Stimulated activated CD8-positive, alpha-beta memory T cell treated with anti-CD3 and anti-CD28 coated beads, Interleukin-7, amount 100 ng/mL, for 1 hour (primary cell): Measurements from ENCODE around the gene RNPEPL1.
"Not testable (repeated sequence)": the region's sequence is repeated elsewhere in the genome, so short reads cannot be mapped to it uniquely, and the experiment has no call there.

Experiments used
- DNase-seq, 2 donors: peaks; one replicate each; pipeline ENCODE4 v3.0.0-alpha.2; 2020; ENCODE audit warnings: low read depth in 2 of 2

Gene RNPEPL1, protein sequence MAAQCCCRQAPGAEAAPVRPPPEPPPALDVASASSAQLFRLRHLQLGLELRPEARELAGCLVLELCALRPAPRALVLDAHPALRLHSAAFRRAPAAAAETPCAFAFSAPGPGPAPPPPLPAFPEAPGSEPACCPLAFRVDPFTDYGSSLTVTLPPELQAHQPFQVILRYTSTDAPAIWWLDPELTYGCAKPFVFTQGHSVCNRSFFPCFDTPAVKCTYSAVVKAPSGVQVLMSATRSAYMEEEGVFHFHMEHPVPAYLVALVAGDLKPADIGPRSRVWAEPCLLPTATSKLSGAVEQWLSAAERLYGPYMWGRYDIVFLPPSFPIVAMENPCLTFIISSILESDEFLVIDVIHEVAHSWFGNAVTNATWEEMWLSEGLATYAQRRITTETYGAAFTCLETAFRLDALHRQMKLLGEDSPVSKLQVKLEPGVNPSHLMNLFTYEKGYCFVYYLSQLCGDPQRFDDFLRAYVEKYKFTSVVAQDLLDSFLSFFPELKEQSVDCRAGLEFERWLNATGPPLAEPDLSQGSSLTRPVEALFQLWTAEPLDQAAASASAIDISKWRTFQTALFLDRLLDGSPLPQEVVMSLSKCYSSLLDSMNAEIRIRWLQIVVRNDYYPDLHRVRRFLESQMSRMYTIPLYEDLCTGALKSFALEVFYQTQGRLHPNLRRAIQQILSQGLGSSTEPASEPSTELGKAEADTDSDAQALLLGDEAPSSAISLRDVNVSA

DNA sequence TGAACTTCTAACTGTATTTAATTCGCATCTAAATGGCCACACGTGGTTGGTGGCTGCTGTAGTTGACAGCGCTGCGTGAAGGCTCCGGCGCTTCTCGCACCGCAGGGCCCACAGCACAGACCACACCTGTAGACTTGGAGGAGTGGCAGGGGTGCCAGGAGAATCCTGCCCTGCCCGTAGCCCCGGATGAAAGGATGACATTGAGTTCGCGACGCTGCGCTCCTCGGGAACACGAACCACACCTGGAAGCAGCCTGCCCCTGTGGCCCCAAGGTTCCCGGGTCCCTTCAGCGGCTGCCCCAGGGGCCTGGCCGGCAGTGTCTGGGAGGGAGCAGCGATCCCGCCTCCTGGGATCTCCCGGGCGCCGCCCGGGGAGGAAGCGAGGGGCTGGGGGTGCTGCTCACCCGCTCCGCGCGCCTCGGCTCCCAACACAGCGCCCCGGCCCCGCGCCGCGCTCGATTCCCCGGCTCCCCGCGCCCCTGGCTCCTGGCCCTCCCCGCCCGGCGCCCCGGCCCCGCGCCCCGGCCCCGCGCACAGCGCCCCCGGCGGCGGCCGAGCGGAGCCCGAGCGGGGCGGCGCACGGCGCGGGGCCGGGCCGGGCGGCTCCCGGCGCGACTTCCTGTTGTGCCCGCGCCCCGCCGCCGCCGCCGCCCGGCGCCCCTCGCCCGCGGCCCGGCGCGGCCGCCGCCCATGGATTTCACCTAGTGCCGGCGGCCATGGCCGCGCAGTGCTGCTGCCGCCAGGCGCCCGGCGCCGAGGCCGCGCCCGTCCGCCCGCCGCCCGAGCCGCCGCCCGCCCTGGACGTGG is at the start of gene RNPEPL1:
TSS of gene RNPEPL1 (plus strand) at position 613 of the 806 bp plus-strand sequence. CDS start at position 716, 103 bp downstream.
- DNase-seq = no peak

DNA sequence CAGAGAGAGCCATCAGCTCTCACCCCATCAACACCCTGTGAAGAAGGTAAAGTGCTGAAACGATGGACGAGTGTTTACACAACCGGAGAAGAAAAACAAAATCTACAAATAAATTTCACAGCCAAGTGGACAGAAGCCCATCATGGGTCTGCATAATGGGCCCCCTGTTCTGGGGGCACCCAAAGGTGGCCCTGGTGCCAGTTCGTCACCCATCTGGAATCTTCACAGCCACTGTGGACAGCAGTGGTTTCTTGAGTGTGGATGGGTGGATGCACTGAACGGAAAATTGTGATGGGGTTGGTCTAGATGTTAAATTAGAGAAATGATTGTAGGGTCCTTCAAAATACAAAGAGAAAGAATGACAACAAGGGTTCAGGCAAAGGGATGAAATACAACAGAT is 49.3 kb upstream of the RNPEPL1 start:
- no peak for DNase-seq

DNA sequence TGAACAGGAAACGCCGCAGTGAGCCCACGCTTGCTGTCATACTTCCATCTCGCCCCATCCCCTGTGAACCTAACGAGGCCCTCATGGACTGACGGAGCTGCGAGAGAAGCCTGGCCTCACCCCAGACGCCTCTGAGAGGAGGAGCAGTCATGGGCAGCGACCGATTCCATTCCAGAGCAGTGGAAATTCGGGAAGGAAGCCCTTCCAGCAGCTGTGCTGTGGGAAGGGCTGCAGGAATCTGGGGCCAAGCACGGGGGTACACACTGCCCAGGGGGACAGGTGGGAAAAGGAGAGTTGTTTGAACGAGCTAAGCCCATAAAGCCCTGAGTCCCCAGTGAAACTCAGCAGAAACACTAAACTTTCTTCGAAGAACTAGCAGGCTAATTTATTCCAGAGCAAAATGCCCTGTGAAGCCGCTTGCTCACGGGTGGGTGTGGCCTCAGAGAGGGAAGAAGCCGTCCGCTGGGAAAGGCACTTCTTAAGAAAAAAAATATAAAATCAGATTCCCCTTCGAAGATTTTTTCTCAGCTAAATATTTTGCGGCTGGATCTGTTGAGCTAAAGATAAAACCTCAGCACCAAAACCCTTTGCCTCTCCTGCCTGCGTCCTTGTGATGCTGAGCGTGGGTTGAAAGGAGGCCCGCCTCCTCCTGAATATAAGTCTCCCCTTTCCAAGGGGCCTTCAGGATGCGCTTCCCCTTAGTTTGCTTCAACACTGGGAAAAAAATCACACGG is 48.7 kb upstream of the RNPEPL1 start:
- DNase-seq = no peak

DNA sequence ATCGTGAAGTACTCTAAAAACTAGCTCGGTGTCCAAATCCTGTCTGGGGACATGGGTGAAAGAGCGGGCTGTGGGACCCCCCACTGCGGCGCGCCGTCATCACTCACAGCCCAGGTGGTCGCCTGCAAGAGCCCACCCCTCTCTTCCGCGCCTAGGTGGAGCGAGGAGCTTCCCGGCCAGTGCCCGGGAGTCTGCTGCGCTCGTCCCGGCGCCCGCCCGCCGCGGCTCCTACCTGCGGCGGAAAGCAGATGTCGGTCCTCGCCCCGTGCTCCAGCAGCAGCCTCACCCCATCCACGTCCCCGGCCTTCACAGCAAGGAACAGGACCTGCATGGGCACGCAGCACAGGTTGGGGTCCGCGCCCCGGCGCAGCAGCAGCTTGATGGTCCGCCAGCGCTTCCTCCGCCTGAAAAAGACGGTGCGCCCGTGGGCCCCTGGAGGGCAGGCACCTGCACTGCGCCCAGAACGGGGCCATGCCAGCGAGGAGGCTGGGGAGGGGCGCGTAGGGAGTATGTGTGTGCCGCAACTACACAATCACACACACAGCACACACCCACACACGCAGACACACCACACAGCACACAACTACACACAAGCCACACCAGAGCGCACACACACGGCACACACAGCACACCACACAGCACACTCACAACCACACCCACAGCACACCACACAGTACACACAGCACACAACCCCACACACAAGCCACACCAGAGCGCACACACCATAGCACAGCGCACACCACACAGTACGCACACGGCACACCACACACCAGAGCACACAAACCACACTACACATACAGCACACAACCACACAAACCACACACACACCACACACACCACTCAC is 47.9 kb upstream of the RNPEPL1 start:
- DNase-seq = no peak

GRCh38 chr2:240520974-240521350 is 47.3 kb upstream of the RNPEPL1 start:
- no peak for DNase-seq

GRCh38 chr2:240521885-240522284 is 46.4 kb upstream of the RNPEPL1 start:
- DNase-seq = not testable (repeated sequence)

- no peak for DNase-seq
These were observed 45.9 kb upstream of the RNPEPL1 start for GRCh38 chr2:240522406-240522805.

GRCh38 chr2:240523451-240524281 is 44.6 kb upstream of the RNPEPL1 start:
- DNase-seq = no peak

DNA sequence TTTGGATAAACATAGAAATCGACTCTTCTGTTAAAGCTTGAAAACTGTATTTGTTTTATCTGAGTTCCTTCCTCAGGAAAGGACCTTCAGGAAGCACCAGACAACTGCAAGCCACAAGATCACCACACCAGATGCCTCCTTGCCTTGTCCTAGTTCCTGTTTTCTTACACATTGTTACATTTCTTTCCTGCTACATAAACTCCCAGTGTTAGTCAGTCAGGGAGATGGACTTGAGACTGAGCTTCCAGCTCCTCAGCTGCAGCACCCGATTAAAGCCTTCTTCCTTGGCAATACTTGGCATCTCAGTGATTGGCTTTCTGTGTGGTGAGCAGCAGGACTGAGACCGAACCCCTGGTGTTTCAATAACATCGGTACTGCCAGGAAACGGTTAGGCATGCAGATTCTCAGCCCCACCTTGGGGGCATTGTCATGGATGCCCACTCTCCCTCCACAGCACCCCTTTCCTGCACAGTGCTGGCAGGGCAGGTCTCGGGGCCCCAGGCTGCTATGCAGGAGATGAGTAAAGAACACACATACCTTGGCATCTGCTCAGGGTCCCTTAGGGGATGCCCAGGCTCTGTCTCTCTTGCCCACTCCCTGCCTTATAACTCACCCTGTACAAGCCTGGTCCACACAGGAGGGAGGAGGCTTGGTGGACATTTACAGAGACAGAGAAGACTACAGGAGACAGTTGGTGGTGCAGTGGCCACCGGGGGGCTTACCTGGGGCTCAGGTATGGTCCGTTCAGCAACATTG is 43.1 kb upstream of the RNPEPL1 start:
- no peak for DNase-seq

GRCh38 chr2:240525802-240526201 is 42.5 kb upstream of the RNPEPL1 start:
- DNase-seq = no peak

- no peak for DNase-seq
These were observed 41.8 kb upstream of the RNPEPL1 start for GRCh38 chr2:240526521-240526920.

DNA sequence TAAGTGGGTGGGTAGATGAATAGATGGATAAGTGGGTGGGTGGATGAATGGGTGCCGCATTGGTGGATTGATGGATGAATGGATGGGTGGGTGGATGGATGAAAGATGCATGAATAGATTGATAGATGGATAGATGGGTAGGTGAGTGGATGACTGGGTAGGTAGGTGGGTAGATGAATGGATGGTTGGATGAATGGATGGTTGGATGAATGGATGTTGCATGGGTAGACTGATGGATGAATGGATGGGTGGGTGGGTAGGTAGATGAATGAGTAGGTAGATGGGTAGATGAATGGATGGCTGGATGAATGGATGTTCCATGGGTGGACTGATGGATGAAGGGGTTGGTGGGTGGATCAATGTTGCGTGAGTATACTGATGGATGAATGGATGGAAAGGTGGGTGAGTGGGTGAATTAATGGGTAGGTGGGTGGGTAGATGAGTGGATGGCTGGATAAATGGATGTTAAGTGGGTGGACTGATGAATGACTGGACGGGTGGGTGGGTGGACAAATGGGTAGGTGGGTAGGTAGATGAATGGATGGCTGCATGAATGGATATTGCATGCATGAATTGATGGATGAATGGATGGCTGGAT is 41.0 kb upstream of the RNPEPL1 start:
- no peak for DNase-seq

- no peak for DNase-seq
These were observed 39.8 kb upstream of the RNPEPL1 start for GRCh38 chr2:240528406-240529040.

DNA sequence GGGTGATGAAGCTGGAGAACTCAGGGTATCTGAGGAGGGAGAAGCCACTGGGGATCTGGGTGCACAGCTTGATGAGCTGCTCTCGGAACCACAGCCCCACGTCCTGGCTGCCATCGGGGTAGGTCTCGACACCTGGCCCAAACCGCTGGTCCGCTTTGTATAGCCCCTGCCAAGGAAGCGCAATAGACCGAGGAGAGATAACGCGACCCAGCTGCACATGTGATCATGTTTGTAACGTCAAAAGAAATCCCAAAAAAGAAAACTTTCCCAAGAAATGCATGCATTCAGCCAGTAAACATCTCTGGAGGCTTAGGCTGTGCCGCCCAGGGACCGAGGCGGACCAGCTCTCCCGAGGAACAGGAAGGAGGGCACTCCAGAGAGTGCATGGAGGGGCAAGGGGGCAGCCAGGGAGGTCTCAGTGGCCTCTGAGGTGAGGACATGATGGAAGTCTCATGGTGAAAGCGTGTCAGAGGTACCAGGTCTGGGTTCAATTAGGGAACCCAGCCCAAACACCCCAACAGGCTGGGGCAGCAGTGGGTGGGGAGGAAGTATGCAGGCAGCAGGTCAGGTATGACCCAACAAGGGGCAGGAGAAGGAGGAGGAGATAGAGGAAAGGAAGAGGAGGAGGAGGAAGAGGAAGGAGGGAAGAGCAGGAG is 38.8 kb upstream of the RNPEPL1 start:
- DNase-seq = no peak

DNA sequence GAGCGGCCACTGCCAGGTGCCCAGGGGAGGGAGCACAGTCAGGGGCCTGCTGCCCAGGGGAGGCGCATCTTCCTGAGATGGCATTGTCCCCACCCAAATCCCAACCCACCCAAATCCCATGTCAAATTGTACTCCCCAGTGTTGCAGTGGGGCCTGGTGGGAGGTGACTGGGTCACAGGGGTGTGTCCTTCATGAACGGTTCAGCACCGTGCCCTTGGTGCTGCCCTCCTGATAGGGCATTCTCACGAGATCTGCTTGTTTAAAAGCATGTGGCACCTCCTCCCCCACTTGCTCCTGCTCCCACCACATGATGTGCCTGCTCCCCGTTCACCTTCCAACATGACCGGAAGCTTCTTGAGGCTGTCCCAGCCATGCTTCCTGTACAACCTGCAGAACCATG is 38.1 kb upstream of the RNPEPL1 start:
- no peak for DNase-seq

DNA sequence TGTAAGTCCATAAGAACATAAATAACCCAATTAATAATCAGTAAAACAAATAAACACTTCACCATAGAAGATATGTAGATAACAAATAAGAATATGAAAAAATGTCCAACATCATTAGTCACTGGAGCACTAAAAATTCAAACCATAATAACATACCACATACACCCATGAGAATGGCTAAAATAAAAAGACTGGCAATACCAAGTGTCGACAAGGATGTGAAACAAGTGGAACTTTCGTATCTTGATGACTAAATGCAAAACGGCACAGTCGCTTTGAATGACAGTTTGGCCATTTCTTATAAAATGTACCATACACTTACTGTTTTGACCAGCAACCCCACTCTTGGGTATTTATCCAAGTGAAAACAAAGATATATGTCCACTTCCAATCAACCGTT is 37.2 kb upstream of the RNPEPL1 start:
- no peak for DNase-seq

DNA sequence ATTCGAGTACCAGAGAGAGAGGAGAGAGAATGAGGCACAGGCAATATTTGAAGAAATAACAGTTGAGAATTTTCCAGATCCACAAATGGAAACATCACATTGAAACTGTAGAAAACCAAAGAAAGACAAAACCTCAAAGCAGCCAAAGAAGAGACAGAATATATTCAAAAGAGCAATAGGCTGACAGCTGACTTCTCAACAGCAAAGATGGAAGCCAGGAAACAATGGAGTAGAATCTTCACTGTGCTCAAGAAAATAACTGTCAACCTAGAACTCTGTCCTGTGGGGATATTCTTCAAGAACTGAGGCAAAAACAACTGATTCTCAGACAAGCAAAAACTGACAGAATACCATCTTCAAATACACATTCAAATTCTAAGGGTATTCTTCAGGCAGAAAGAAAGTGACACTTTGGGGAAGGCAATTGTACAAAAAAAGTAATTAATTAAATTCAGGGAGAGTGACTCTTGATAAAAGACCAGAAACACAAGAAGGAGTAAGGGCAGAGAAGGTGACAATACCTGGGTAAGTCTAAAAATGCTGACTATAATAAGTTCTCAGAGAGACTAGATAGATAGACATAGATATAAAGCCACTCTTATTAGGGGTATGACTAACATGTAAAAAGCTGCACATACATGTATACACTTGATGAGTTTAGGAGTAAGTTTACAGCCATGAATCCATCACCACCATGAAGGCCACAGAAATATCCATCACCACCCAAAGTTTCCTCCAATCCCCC is 36.1 kb upstream of the RNPEPL1 start:
- DNase-seq = no peak
